Measurements from ENCODE around the gene GALNTL6. TPM values are rescaled to one million over a fixed set of nuclear protein-coding genes. Genes with fewer than 3 reads are reported as not detected.

The GALNTL6 gene
- total RNA-seq, 1 donor from 2014 or later, result not detected

GRCh38 chr4:172152284-172152683 is 339.1 kb downstream of the GALNTL6 start:
- DNase-seq, result no peak
- H3K36me3 ChIP-seq, result no peaks in the 10 kb centered on the region

GRCh38 chr4:172153719-172154118 is 340.5 kb downstream of the GALNTL6 start:
- DNase-seq, result no peak
- Histone ChIP-seq H3K27me3 (ENCODE audit: low read depth) (no peaks in the 10 kb centered on the region), H3K4me1 (no peaks in the 10 kb centered on the region), H3K36me3 (no peaks in the 10 kb centered on the region), H3K9me3 (replicated peaks) (no peaks in the 10 kb centered on the region), H3K27ac (replicated peaks) (no peak overlapping the region), H3K4me3 (no peak overlapping the region)
- TF ChIP-seq, protein P1, sequence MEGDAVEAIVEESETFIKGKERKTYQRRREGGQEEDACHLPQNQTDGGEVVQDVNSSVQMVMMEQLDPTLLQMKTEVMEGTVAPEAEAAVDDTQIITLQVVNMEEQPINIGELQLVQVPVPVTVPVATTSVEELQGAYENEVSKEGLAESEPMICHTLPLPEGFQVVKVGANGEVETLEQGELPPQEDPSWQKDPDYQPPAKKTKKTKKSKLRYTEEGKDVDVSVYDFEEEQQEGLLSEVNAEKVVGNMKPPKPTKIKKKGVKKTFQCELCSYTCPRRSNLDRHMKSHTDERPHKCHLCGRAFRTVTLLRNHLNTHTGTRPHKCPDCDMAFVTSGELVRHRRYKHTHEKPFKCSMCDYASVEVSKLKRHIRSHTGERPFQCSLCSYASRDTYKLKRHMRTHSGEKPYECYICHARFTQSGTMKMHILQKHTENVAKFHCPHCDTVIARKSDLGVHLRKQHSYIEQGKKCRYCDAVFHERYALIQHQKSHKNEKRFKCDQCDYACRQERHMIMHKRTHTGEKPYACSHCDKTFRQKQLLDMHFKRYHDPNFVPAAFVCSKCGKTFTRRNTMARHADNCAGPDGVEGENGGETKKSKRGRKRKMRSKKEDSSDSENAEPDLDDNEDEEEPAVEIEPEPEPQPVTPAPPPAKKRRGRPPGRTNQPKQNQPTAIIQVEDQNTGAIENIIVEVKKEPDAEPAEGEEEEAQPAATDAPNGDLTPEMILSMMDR (IDR thresholded peaks at IDR 0.05; ENCODE audit: borderline replicate concordance), result no peak
- intact Hi-C loops (cut with micrococcal nuclease), result no loop called here

More at GRCh38 chr4:172152284-172152683, 339.1 kb downstream of the GALNTL6 start:
- Histone ChIP-seq H3K4me1 (no peaks in the 10 kb centered on the region), H3K9me3 (replicated peaks) (no peaks in the 10 kb centered on the region), H3K4me3 (no peak overlapping the region), H3K27me3 (ENCODE audit: low read depth) (no peaks in the 10 kb centered on the region), H3K27ac (replicated peaks) (no peak overlapping the region)
- intact Hi-C loops (cut with micrococcal nuclease), result no loop called here
- TF ChIP-seq, protein P1 (IDR thresholded peaks at IDR 0.05; ENCODE audit: borderline replicate concordance), result no peak

DNA sequence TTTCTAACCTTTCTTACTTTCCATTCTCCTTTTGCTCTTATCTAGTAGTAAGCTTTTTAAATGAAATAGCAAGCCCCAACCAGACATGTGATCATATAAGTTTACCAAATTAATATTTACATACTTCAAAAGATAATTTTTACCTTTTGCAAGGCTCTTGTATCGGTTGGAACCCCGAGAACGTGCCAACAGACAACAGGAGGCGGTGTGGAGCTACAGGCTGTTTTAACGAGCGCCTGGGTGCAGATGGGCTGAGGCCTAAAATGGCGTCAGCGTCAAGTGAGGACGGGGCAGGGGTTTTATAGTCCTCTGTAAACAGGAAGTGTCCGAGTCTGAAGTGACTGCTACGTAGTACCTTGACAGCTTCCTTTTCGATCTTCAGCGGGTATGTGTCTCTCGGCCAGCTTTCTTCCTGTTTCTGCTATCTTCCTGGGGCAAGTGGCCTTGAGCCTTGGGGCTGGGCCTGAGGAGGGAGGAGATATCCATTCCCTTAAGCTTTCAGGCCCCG is 342.7 kb downstream of the GALNTL6 start:
- intact Hi-C loops (cut with micrococcal nuclease), result no loop called here
- DNase-seq, result no peak

DNA sequence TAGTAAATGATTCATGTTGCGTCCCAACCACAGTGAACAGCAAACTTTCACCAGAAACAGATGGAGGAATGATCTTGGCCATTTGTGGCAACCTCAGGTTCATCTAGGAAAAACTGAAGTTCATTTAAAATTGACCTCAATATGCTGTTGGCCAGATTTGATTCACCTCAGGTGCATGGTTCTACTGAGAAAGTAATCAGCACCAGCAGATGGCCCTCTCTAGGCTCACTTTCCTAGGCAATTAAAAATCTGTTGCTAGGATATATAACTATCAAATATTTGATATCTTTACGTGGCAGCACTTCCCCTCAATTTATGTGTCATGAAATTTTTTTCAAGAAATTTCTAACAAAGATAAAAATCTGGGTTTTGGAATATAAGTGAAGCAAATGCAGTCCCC is 344.7 kb downstream of the GALNTL6 start:
- no peaks in the 10 kb centered on the region for H3K36me3 ChIP-seq
- no peaks in the 10 kb centered on the region for H3K4me1 ChIP-seq
- TF ChIP-seq, protein P1 (IDR thresholded peaks at IDR 0.05; ENCODE audit: borderline replicate concordance), result no peak
- H3K27me3 ChIP-seq (ENCODE audit: low read depth), result no peaks in the 10 kb centered on the region
- H3K9me3 ChIP-seq (replicated peaks), result no peaks in the 10 kb centered on the region
- H3K4me3 ChIP-seq, result no peak overlapping the region
- H3K27ac ChIP-seq (replicated peaks), result no peak overlapping the region
- intact Hi-C loops (cut with micrococcal nuclease), result no loop called here
- no peak for DNase-seq

More for the DNA sequence above, 342.7 kb downstream of the GALNTL6 start:
- Histone ChIP-seq H3K9me3 (replicated peaks) (no peaks in the 10 kb centered on the region), H3K4me1 (no peaks in the 10 kb centered on the region), H3K27me3 (ENCODE audit: low read depth) (no peaks in the 10 kb centered on the region), H3K4me3 (no peak overlapping the region), H3K36me3 (no peaks in the 10 kb centered on the region), H3K27ac (replicated peaks) (no peak overlapping the region)
- TF ChIP-seq, protein P1 (IDR thresholded peaks at IDR 0.05; ENCODE audit: borderline replicate concordance), result no peak

GRCh38 chr4:172163215-172163614 is 350.0 kb downstream of the GALNTL6 start:
- no peak overlapping the region for H3K27ac ChIP-seq (replicated peaks)
- DNase-seq, result no peak
- intact Hi-C loops (cut with micrococcal nuclease), result no loop called here
- H3K4me3 ChIP-seq, result no peak overlapping the region
- H3K4me1 ChIP-seq, result no peaks in the 10 kb centered on the region
- TF ChIP-seq, protein P1 (IDR thresholded peaks at IDR 0.05; ENCODE audit: borderline replicate concordance), result no peak
- no peaks in the 10 kb centered on the region for H3K9me3 ChIP-seq (replicated peaks)
- H3K36me3 ChIP-seq, result no peaks in the 10 kb centered on the region
- no peaks in the 10 kb centered on the region for H3K27me3 ChIP-seq (ENCODE audit: low read depth)

All from left ventricle myocardium inferior (tissue), 1 donor.